LoVo (cell line): Measurements from ENCODE around the gene CBX5.
A peak's percentile ranks its signal among the peaks of the same experiment; 100 is the strongest.
"Not testable (repeated sequence)": the region's sequence is repeated elsewhere in the genome, so short reads cannot be mapped to it uniquely, and the experiment has no call there.

ENCODE experiments used
- DNase-seq: peaks from one replicate; pipeline ENCODE4 v3.0.0-alpha.2; 2016; ENCODE audit warnings: low spot score

The CBX5 gene

GRCh38 chr12:54265364-54265812, 14.5 kb downstream of the CBX5 start:
- no peak for DNase-seq

- DNase-seq = peak; percentile 34
Measured at GRCh38 chr12:54262403-54262925, 17.5 kb downstream of the CBX5 start.

GRCh38 chr12:54261815-54262402, 18.0 kb downstream of the CBX5 start:
- DNase-seq = no peak

GRCh38 chr12:54259194-54260011, 20.5 kb downstream of the CBX5 start:
- no peak for DNase-seq

- no peak for DNase-seq
Measured at GRCh38 chr12:54258201-54258681, 21.7 kb downstream of the CBX5 start.

GRCh38 chr12:54257332-54257731, 22.6 kb downstream of the CBX5 start:
- no peak for DNase-seq

- DNase-seq = no peak
Measured at GRCh38 chr12:54253240-54253639, 26.7 kb downstream of the CBX5 start.

GRCh38 chr12:54251667-54252284, 28.1 kb downstream of the CBX5 start:
- peak; percentile 48 for DNase-seq

GRCh38 chr12:54249489-54249888, 30.4 kb downstream of the CBX5 start:
- DNase-seq = no peak

- DNase-seq = no peak
Measured at GRCh38 chr12:54246011-54246641, 33.8 kb downstream of the CBX5 start.

GRCh38 chr12:54240971-54241588, 38.8 kb downstream of the CBX5 start:
- no peak for DNase-seq

- DNase-seq = no peak
Measured at GRCh38 chr12:54240129-54240528, 39.8 kb downstream of the CBX5 start.

- no peak for DNase-seq
Measured at GRCh38 chr12:54239620-54240019, 40.3 kb downstream of the CBX5 start.

- no peak for DNase-seq
Measured at GRCh38 chr12:54238531-54238930, 41.4 kb downstream of the CBX5 start.

- DNase-seq = no peak
Measured at GRCh38 chr12:54232790-54233189, 47.1 kb downstream of the CBX5 start.

- DNase-seq = not testable (repeated sequence)
Measured at GRCh38 chr12:54231269-54231668, 48.7 kb downstream of the CBX5 start.

- DNase-seq = no peak
Measured at GRCh38 chr12:54230555-54230954, 49.4 kb downstream of the CBX5 start.

GRCh38 chr12:54229624-54230212, 50.2 kb downstream of the CBX5 start:
- DNase-seq = peak; percentile 51

- no peak for DNase-seq
Measured at GRCh38 chr12:54228471-54228870, 51.5 kb downstream of the CBX5 start.

GRCh38 chr12:54227927-54228326, 52.0 kb downstream of the CBX5 start:
- DNase-seq = not testable (repeated sequence)

GRCh38 chr12:54227376-54227775, 52.5 kb downstream of the CBX5 start:
- no peak for DNase-seq
